SKM-1 (cell line): ENCODE measurements around the gene A1BG.

Experiments
- DNase-seq: peaks from one replicate; lab custom pipeline; 2025; ENCODE audit not compliant: unreplicated experiment; lab: John Stamatoyannopoulos, UW

Gene A1BG

GRCh38 chr19:58352760-58353671, at the start of gene A1BG:
Gene A1BG, minus strand, starts transcription at chr19:58353492. Its CDS starts 55 bp downstream, at chr19:58353437.
- no peak for DNase-seq

GRCh38 chr19:58401840-58402421, 48.6 kb upstream of the A1BG start:
- no peak for DNase-seq

GRCh38 chr19:58400916-58401839, 47.9 kb upstream of the A1BG start:
- peak; percentile 80 for DNase-seq

- no peak for DNase-seq
These were observed 47.1 kb upstream of the A1BG start for GRCh38 chr19:58400316-58400915.

GRCh38 chr19:58399903-58400302, 46.6 kb upstream of the A1BG start:
- no peak for DNase-seq

GRCh38 chr19:58398545-58398944, 45.3 kb upstream of the A1BG start:
- DNase-seq: no peak

GRCh38 chr19:58398087-58398486, 44.8 kb upstream of the A1BG start:
- DNase-seq: no peak

GRCh38 chr19:58397533-58398037, 44.3 kb upstream of the A1BG start:
- DNase-seq: no peak

- DNase-seq: no peak
These were observed 43.6 kb upstream of the A1BG start for GRCh38 chr19:58396691-58397532.

- DNase-seq: no peak
These were observed 42.8 kb upstream of the A1BG start for GRCh38 chr19:58395979-58396627.

GRCh38 chr19:58395220-58395978, 42.1 kb upstream of the A1BG start, which contains the start of gene RNF225:
Gene RNF225, plus strand, starts transcription at chr19:58395656. Its CDS starts 434 bp downstream, at chr19:58396090.
- DNase-seq: no peak

GRCh38 chr19:58394821-58395219, 41.5 kb upstream of the A1BG start:
- no peak for DNase-seq

- no peak for DNase-seq
These were observed 40.4 kb upstream of the A1BG start for GRCh38 chr19:58393725-58394033.

- DNase-seq: no peak
These were observed 39.8 kb upstream of the A1BG start for GRCh38 chr19:58392945-58393724.

- DNase-seq: no peak
These were observed 34.9 kb upstream of the A1BG start for GRCh38 chr19:58388175-58388526.

- DNase-seq: no peak
These were observed 34.3 kb upstream of the A1BG start for GRCh38 chr19:58387338-58388174.
